BLaER1 treated with 17β-estradiol and CSF1 and Interleukin-3, amounts not matched to agents 10 nM and 100 nM (cell line): ENCODE data around the gene STMN3.

Source experiments
- H3K27ac ChIP-seq, 11 experiments: shearing (Covaris generic); formaldehyde crosslinking; 2 replicates each; pipeline ENCODE4 v1.8.1; 2022
- H3K27me3 ChIP-seq, 11 experiments: shearing (Covaris generic); formaldehyde crosslinking; 2 replicates each; pipeline ENCODE4 v1.8.1; 2022
- H3K36me3 ChIP-seq, 11 experiments: shearing (Covaris generic); formaldehyde crosslinking; 2 replicates each; pipeline ENCODE4 v1.8.1; 2022
- H3K4me1 ChIP-seq, 10 experiments: shearing (Covaris generic); formaldehyde crosslinking; 2 replicates each; pipeline ENCODE4 v1.8.1; 2022
- H3K4me2 ChIP-seq, 11 experiments: shearing (Covaris generic); formaldehyde crosslinking; 2 replicates each; pipeline ENCODE4 v1.8.1; 2022
- H3K4me3 ChIP-seq, 10 experiments: shearing (Covaris generic); formaldehyde crosslinking; 2 replicates each; pipeline ENCODE4 v1.8.1; 2022
- H3K9ac ChIP-seq, 11 experiments: shearing (Covaris generic); formaldehyde crosslinking; 2 replicates each; pipeline ENCODE4 v1.8.1; 2022
- H3K9me3 ChIP-seq, 11 experiments: shearing (Covaris generic); formaldehyde crosslinking; replicated peaks in 1 of 11; 2 replicates each; pipeline ENCODE4 v1.8.1; 2022
- H4K20me1 ChIP-seq, 11 experiments: shearing (Covaris generic); formaldehyde crosslinking; 2 replicates each; pipeline ENCODE4 v1.8.1; 2022
- Cebpa-rat ChIP-seq, 11 experiments: shearing (Covaris generic); IDR thresholded peaks; 2 replicates each; pipeline ENCODE4 v1.8.1; 2022

STMN3 gene

GRCh38 chr20:63653041-63653973 lies at the start of gene STMN3:
STMN3 (minus strand) TSS chr20:63653424; CDS start chr20:63653345, 79 bp downstream.
- H3K4me1 ChIP-seq, result peaks cover 40 to 71% (median 68%) of the 10 kb centered on the region in 10 experiments
- H3K9me3 ChIP-seq, result no peaks in the 10 kb centered on the region
- peaks cover 0 to 44% (median 37%) of the 10 kb centered on the region in 11 experiments; a peak in 20 of 22 replicates for H4K20me1 ChIP-seq
- peaks cover 0 to 10% (median 7%) of the 10 kb centered on the region in 11 experiments; a peak in 7 of 22 replicates for H3K36me3 ChIP-seq
- H3K4me3 ChIP-seq, result peak within 1 kb of the TSS; percentile 66 to 94 (median 88)
- peak within 1 kb of the TSS; percentile 93 to 99 (median 98) for H3K4me2 ChIP-seq
- H3K27ac ChIP-seq, result peak within 1 kb of the TSS in 10 of 11 experiments; percentile 34 to 94 (median 84); a peak in 19 of 22 replicates
- H3K9ac ChIP-seq, result peak within 1 kb of the TSS; percentile 69 to 89 (median 83)
- peaks cover 0 to 10% (median 0%) of the 10 kb centered on the region in 11 experiments; a peak in 2 of 22 replicates for H3K27me3 ChIP-seq
- TF ChIP-seq Cebpa-rat (IDR thresholded peaks at IDR 0.05), result no peak

- peaks cover 24 to 99% (median 97%) of the 10 kb centered on the region in 11 experiments for H4K20me1 ChIP-seq
- no peak overlapping the region for H3K27ac ChIP-seq
- no peaks in the 10 kb centered on the region for H3K9me3 ChIP-seq
- H3K4me2 ChIP-seq, result no peak overlapping the region
- peaks cover 43 to 49% (median 46%) of the 10 kb centered on the region in 10 experiments for H3K4me1 ChIP-seq
- H3K4me3 ChIP-seq, result no peak overlapping the region
- TF ChIP-seq Cebpa-rat (IDR thresholded peaks at IDR 0.05), result no peak
- peaks cover 31 to 58% (median 40%) of the 10 kb centered on the region in 11 experiments for H3K36me3 ChIP-seq
- no peaks in the 10 kb centered on the region for H3K27me3 ChIP-seq
- H3K9ac ChIP-seq, result 0 out of 22 replicates have a peak overlapping the region, but pooled peaks of 1 of the 11 experiments have one; percentile 31
Observed at GRCh38 chr20:63702036-63702665, 48.9 kb upstream of the STMN3 start.

- Histone ChIP-seq H3K27me3 (no peaks in the 10 kb centered on the region), H3K4me3 (no peak overlapping the region), H3K9ac (peak overlapping the region in 2 of 11 experiments; percentile 23 to 59; a peak in 2 of 22 replicates), H3K9me3 (no peaks in the 10 kb centered on the region), H4K20me1 (peaks cover 27 to 100% (median 98%) of the 10 kb centered on the region in 11 experiments), H3K27ac (0 out of 22 replicates have a peak overlapping the region, but pooled peaks of 1 of the 11 experiments have one; percentile 6), H3K36me3 (peaks cover 29 to 58% (median 40%) of the 10 kb centered on the region in 11 experiments), H3K4me2 (no peak overlapping the region), H3K4me1 (peaks cover 45 to 51% (median 48%) of the 10 kb centered on the region in 10 experiments)
- no peak for TF ChIP-seq Cebpa-rat (IDR thresholded peaks at IDR 0.05)
Observed at GRCh38 chr20:63701329-63702035, 48.3 kb upstream of the STMN3 start.

- peaks cover 45 to 51% (median 48%) of the 10 kb centered on the region in 10 experiments for H3K4me1 ChIP-seq
- 0 out of 22 replicates have a peak overlapping the region, but pooled peaks of 1 of the 11 experiments have one; percentile 6 for H3K27ac ChIP-seq
- H3K9me3 ChIP-seq, result no peaks in the 10 kb centered on the region
- H3K36me3 ChIP-seq, result peaks cover 24 to 53% (median 35%) of the 10 kb centered on the region in 11 experiments
- no peak for TF ChIP-seq Cebpa-rat (IDR thresholded peaks at IDR 0.05)
- no peak overlapping the region for H3K4me2 ChIP-seq
- H3K4me3 ChIP-seq, result no peak overlapping the region
- peaks cover 27 to 100% (median 94%) of the 10 kb centered on the region in 11 experiments for H4K20me1 ChIP-seq
- H3K9ac ChIP-seq, result peak overlapping the region in 3 of 11 experiments; percentile 15 to 59 (median 23); a peak in 3 of 22 replicates
- no peaks in the 10 kb centered on the region for H3K27me3 ChIP-seq
Observed at GRCh38 chr20:63701051-63701328, 47.8 kb upstream of the STMN3 start.

- Histone ChIP-seq H3K27me3 (no peaks in the 10 kb centered on the region), H3K9me3 (no peaks in the 10 kb centered on the region), H3K4me2 (peak overlapping the region in 10 of 11 experiments; percentile 2 to 50 (median 38); a peak in 12 of 22 replicates), H3K27ac (peak overlapping the region in 3 of 11 experiments; percentile 6 to 42 (median 14); a peak in 3 of 22 replicates), H4K20me1 (peaks cover 27 to 100% (median 91%) of the 10 kb centered on the region in 11 experiments), H3K4me1 (peaks cover 48 to 53% (median 50%) of the 10 kb centered on the region in 10 experiments), H3K36me3 (peaks cover 19 to 52% (median 29%) of the 10 kb centered on the region in 11 experiments), H3K4me3 (no peak overlapping the region), H3K9ac (peak overlapping the region in 8 of 11 experiments; percentile 8 to 61 (median 34); a peak in 8 of 22 replicates)
- no peak for TF ChIP-seq Cebpa-rat (IDR thresholded peaks at IDR 0.05)
Observed at GRCh38 chr20:63700199-63701050, 47.2 kb upstream of the STMN3 start.

GRCh38 chr20:63699466-63700198 lies 46.4 kb upstream of the STMN3 start:
- Histone ChIP-seq H3K27ac (peak overlapping the region in 3 of 11 experiments; percentile 7 to 42 (median 14); a peak in 7 of 22 replicates), H3K9ac (peak overlapping the region in 10 of 11 experiments; percentile 1 to 61 (median 34); a peak in 14 of 22 replicates), H3K27me3 (no peaks in the 10 kb centered on the region), H3K4me2 (peak overlapping the region; percentile 10 to 50 (median 37); a peak in 18 of 22 replicates), H3K4me1 (peaks cover 47 to 56% (median 52%) of the 10 kb centered on the region in 10 experiments), H3K9me3 (no peaks in the 10 kb centered on the region), H4K20me1 (peaks cover 27 to 100% (median 85%) of the 10 kb centered on the region in 11 experiments), H3K36me3 (peaks cover 11 to 49% (median 22%) of the 10 kb centered on the region in 11 experiments), H3K4me3 (no peak overlapping the region)
- no peak for TF ChIP-seq Cebpa-rat (IDR thresholded peaks at IDR 0.05)
